ENCODE results near the gene BAHCC1.
"Not testable (repeated sequence)": the region's sequence is repeated elsewhere in the genome, so short reads cannot be mapped to it uniquely, and the experiment has no call there.

Gene BAHCC1

GRCh38 chr17:81414756-81415516, 19.7 kb downstream of the BAHCC1 start:
- no peak for DNase-seq

GRCh38 chr17:81415681-81416080, 20.4 kb downstream of the BAHCC1 start:
- DNase-seq, result no peak

GRCh38 chr17:81416612-81417011, 21.4 kb downstream of the BAHCC1 start:
- no peak for DNase-seq

GRCh38 chr17:81417049-81417878, 22.0 kb downstream of the BAHCC1 start:
- no peak for DNase-seq

GRCh38 chr17:81417879-81418709, 22.8 kb downstream of the BAHCC1 start:
- no peak for DNase-seq

- no peak for DNase-seq
These were observed 23.6 kb downstream of the BAHCC1 start for GRCh38 chr17:81418710-81419318.

- no peak for DNase-seq
These were observed 24.1 kb downstream of the BAHCC1 start for GRCh38 chr17:81419319-81419885.

- no peak for DNase-seq
These were observed 24.9 kb downstream of the BAHCC1 start for GRCh38 chr17:81419886-81420768.

GRCh38 chr17:81420769-81421462, 25.7 kb downstream of the BAHCC1 start:
- no peak for DNase-seq

- no peak for DNase-seq
These were observed 27.8 kb downstream of the BAHCC1 start for GRCh38 chr17:81422776-81423697.

GRCh38 chr17:81423698-81424071, 28.4 kb downstream of the BAHCC1 start:
- DNase-seq, result no peak

GRCh38 chr17:81424151-81425017, 29.1 kb downstream of the BAHCC1 start:
- DNase-seq, result no peak

- DNase-seq, result not testable (repeated sequence)
These were observed 29.8 kb downstream of the BAHCC1 start for GRCh38 chr17:81425041-81425440.

GRCh38 chr17:81425716-81426392, 30.6 kb downstream of the BAHCC1 start:
- not testable (repeated sequence) for DNase-seq

GRCh38 chr17:81426393-81427172, 31.3 kb downstream of the BAHCC1 start:
- DNase-seq, result no peak

GRCh38 chr17:81427173-81428120, 32.2 kb downstream of the BAHCC1 start:
- DNase-seq, result no peak

Data from effector CD4-positive, alpha-beta T cell (primary cell).